WERI-Rb-1 (cell line): Measurements from ENCODE around the gene FAM131A.

Source experiments
- DNase-seq: peaks from one replicate; pipeline ENCODE4 v3.0.0-alpha.2; 2020
- H3K27ac ChIP-seq: fragments of 250-450 bp; sonication (Bioruptor Pico); 2 replicates; pipeline ENCODE4 v1.5.1; 2020; ENCODE audit warnings: mild to moderate bottlenecking, moderate library complexity
- H3K27me3 ChIP-seq: fragments of 250-450 bp; sonication (Bioruptor Pico); 2 replicates; pipeline ENCODE4 v1.5.1; 2021; ENCODE audit warnings: mild to moderate bottlenecking, low read depth, moderate library complexity; ENCODE audit not compliant: insufficient read depth, severe bottlenecking
- H3K36me3 ChIP-seq: fragments of 250-450 bp; sonication (Bioruptor Pico); 2 replicates; pipeline ENCODE4 v1.5.1; 2020; ENCODE audit warnings: mild to moderate bottlenecking, moderate library complexity
- H3K4me3 ChIP-seq: 2 replicates; pipeline ENCODE4 v1.5.1; 2011; ENCODE audit warnings: low read depth, mild to moderate bottlenecking, control low read depth, low read length
- H3K9me3 ChIP-seq: fragments of 250-450 bp; sonication (Bioruptor Pico); 2 replicates; pipeline ENCODE4 v1.5.1; 2021; ENCODE audit warnings: mild to moderate bottlenecking, moderate library complexity; ENCODE audit not compliant: severe bottlenecking
- CTCF ChIP-seq: IDR thresholded peaks from 2 replicates; pipeline ENCODE4 v1.5.1; 2011; ENCODE audit warnings: low read depth, mild to moderate bottlenecking, control low read depth, inconsistent platforms, low read length

FAM131A gene

DNA sequence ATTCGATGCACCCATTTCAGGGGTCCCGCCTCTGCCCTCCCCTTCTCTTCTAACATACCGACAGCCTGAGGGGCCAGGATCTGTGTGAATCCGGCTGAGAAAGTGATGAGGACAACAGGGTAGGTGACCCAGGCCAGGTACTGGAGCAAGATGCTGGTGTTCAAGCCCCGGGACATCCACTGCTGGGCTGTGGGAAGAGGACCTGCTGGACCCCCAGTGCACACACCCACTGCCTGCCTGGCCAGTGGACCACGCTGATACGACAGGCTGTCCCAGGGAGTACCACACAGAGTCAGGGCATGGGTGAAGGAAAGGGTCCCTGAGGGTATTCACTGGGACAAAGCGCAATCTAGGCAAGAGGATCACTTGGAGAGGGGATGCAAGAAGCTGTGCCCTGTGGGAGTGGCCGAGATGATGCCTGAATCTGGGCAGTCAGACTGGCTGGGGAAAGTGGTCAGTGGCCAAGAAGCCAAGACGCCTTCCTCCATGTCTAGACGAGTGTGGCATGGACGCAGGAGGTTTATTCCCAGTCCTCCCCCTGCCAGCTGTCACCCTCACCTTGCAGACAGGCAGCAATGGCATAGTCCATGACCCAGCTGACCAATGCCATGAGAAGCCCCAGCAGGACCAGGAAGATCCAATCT lies 20.8 kb downstream of the FAM131A start:
- Histone ChIP-seq H3K9me3 (no peaks in the 10 kb centered on the region), H3K27me3 (no peaks in the 10 kb centered on the region), H3K36me3 (peaks cover 38% of the 10 kb centered on the region), H3K4me3 (no peak overlapping the region), H3K27ac (no peak overlapping the region)
- no peak for DNase-seq
- TF ChIP-seq CTCF, result no peak

DNA sequence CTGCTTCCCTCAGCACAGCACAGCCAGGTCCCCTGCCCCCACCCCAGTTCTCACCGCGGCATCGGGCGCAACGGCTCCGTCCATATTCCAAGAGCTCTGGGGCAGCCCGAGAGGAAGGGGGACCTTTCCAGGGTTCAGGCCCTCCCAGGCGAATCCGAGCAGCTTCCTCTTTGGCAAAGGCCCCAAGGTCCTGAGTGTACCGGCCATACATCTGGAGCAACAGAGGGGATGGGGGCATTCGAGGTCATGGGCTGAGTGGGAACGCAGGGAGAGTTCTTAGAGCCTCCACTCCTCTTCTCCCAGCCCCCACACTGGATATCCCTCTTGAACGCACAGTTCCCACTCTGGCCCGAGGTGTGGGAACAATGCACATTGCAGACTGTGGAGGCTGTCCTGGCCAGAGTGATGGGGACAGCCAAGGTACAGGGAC lies 21.5 kb downstream of the FAM131A start:
- DNase-seq, result no peak
- H3K27ac ChIP-seq, result peak overlapping the region; percentile 54
- H3K4me3 ChIP-seq, result no peak overlapping the region
- peaks cover 31% of the 10 kb centered on the region for H3K36me3 ChIP-seq
- H3K9me3 ChIP-seq, result no peaks in the 10 kb centered on the region
- TF ChIP-seq CTCF, result no peak
- H3K27me3 ChIP-seq, result no peaks in the 10 kb centered on the region

DNA sequence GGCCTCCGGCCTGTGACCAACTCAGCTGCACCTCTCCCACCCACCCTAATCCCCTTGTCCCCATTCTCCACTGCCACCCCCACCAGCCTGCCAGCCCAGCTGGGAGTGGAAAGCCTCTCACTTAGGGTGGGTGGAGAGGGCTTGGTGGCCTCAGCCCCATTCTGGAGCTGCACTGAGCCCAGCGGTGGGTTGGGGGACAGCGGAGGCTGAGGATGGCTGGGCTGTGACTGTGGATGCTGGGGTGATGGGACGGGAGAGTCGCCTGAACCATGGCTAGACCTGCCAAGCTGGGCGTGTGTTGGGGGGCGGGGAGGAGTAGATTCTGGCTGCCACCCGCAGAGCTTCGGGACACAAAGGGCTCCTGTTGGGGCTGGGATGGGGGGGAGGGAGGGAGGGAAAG lies 22.2 kb downstream of the FAM131A start:
- no peak for DNase-seq
- no peaks in the 10 kb centered on the region for H3K9me3 ChIP-seq
- no peak overlapping the region for H3K4me3 ChIP-seq
- TF ChIP-seq CTCF, result no peak
- H3K27me3 ChIP-seq, result no peaks in the 10 kb centered on the region
- H3K36me3 ChIP-seq, result peaks cover 33% of the 10 kb centered on the region
- H3K27ac ChIP-seq, result no peak overlapping the region; the same call in 1 of the 2 replicates

GRCh38 chr3:184360070-184360928 lies 22.9 kb downstream of the FAM131A start:
- H3K27ac ChIP-seq, result no peak overlapping the region
- no peak for TF ChIP-seq CTCF
- no peaks in the 10 kb centered on the region for H3K27me3 ChIP-seq
- DNase-seq, result no peak
- peak overlapping the region; percentile 91 for H3K4me3 ChIP-seq
- peaks cover 37% of the 10 kb centered on the region for H3K36me3 ChIP-seq
- no peaks in the 10 kb centered on the region for H3K9me3 ChIP-seq

GRCh38 chr3:184360929-184361531 lies 23.6 kb downstream of the FAM131A start:
- Histone ChIP-seq H3K27me3 (no peaks in the 10 kb centered on the region), H3K27ac (peak overlapping the region; percentile 97), H3K4me3 (peak overlapping the region; percentile 91), H3K9me3 (no peaks in the 10 kb centered on the region), H3K36me3 (peaks cover 38% of the 10 kb centered on the region)
- no peak for TF ChIP-seq CTCF
- DNase-seq, result no peak
